GM23248 (cell line): ENCODE data around the gene ACOX3. TPM values are rescaled to one million over a fixed set of nuclear protein-coding genes. Genes with fewer than 3 reads are reported as not detected.
"Not testable (repeated sequence)": the region's sequence is repeated elsewhere in the genome, so short reads cannot be mapped to it uniquely, and the experiment has no call there.

Experiments
- DNase-seq: peaks from one replicate; pipeline ENCODE4 v3.0.0-alpha.2; 2015
- H2AFZ ChIP-seq: fragments of 200-600 bp; sonication (generic); 2 replicates; pipeline ENCODE4 v1.6.1; 2016; ENCODE audit warnings: antibody characterized with exemption
- H3F3A ChIP-seq: fragments of 200-600 bp; sonication (generic); 2 replicates; pipeline ENCODE4 v1.6.1; 2016; ENCODE audit warnings: mild to moderate bottlenecking, antibody characterized with exemption, mixed run types; ENCODE audit not compliant: insufficient read depth
- H3K27ac ChIP-seq: fragments of 200-600 bp; sonication (generic); 2 replicates; pipeline ENCODE4 v1.5.1; 2016; ENCODE audit warnings: mild to moderate bottlenecking
- H3K27me3 ChIP-seq: fragments of 200-600 bp; sonication (generic); replicated peaks from 2 replicates; pipeline ENCODE4 v1.6.1; 2016; ENCODE audit warnings: mild to moderate bottlenecking; ENCODE audit not compliant: insufficient read depth
- H3K36me3 ChIP-seq: fragments of 200-600 bp; sonication (generic); 2 replicates; pipeline ENCODE4 v1.6.1; 2016; ENCODE audit warnings: low read depth, mild to moderate bottlenecking
- H3K4me1 ChIP-seq: fragments of 200-600 bp; sonication (generic); 2 replicates; pipeline ENCODE4 v1.6.1; 2016; ENCODE audit warnings: mild to moderate bottlenecking; ENCODE audit not compliant: insufficient read depth
- H3K4me2 ChIP-seq: fragments of 200-600 bp; sonication (generic); one replicate; pipeline ENCODE4 v1.6.1; 2016; ENCODE audit warnings: mild to moderate bottlenecking; ENCODE audit not compliant: unreplicated experiment
- H3K4me3 ChIP-seq: fragments of 200-600 bp; sonication (generic); 2 replicates; pipeline ENCODE4 v1.5.1; 2016; ENCODE audit warnings: mild to moderate bottlenecking
- H3K79me2 ChIP-seq: fragments of 200-600 bp; sonication (generic); 2 replicates; pipeline ENCODE4 v1.6.1; 2016; ENCODE audit warnings: mild to moderate bottlenecking; ENCODE audit not compliant: insufficient read depth
- H3K9ac ChIP-seq: fragments of 200-600 bp; sonication (generic); 2 replicates; pipeline ENCODE4 v1.6.1; 2016; ENCODE audit warnings: mild to moderate bottlenecking
- H3K9me2 ChIP-seq: fragments of 200-600 bp; sonication (generic); 2 replicates; pipeline ENCODE4 v1.6.1; 2016; ENCODE audit warnings: mixed run types, mild to moderate bottlenecking, moderate library complexity; ENCODE audit not compliant: insufficient read depth
- H3K9me3 ChIP-seq: fragments of 200-600 bp; sonication (generic); one replicate; pipeline ENCODE4 v1.6.1; 2017; ENCODE audit warnings: low read depth
- H4K20me1 ChIP-seq: fragments of 200-600 bp; sonication (generic); 2 replicates; pipeline ENCODE4 v1.6.0; 2016; ENCODE audit not compliant: insufficient read depth
- EZH2 ChIP-seq: fragments of 200-600 bp; sonication (generic); IDR thresholded peaks from 2 replicates; pipeline ENCODE4 v1.6.1; 2018; ENCODE audit warnings: antibody characterized with exemption, mild to moderate bottlenecking; ENCODE audit not compliant: insufficient read depth, poor library complexity, severe bottlenecking
- EZH2phosphoT487 ChIP-seq: fragments of 200-600 bp; sonication (generic); IDR thresholded peaks from 2 replicates; pipeline ENCODE4 v1.6.1; 2018; ENCODE audit warnings: antibody characterized with exemption, moderate library complexity, mild to moderate bottlenecking, low read depth; ENCODE audit not compliant: insufficient read depth
- WGBS, 2 experiments: methylation state at CpG; one replicate each; pipeline ENCODE4 v1.1.6; 2015 to 2017; ENCODE audit warnings: low lambda C conversion rate in 2 of 2, low coverage in 1 of 2; ENCODE audit errors: missing lambda C conversion rate in 2 of 2; 5-methylcytosine and 5-hydroxymethylcytosine counted together
- in situ Hi-C: fragments of 300-500 bp; cut with MboI; formaldehyde crosslinking; loops from 2 replicates; pipeline ENCODE4 v1.15.0; 2020
- polyA plus RNA-seq: library from polyadenylated mRNA; unstranded; fragments of >200 nt; fragmentation: Nextera tagmentation; extraction: Ambion mirVana; gene quantifications from 2 replicates; pipeline ENCODE4 v1.2.1, GENCODE V29; 2016
- total RNA-seq: library from RNA; depleted of rRNA; stranded (reverse); fragments of >200 nt; shearing (Covaris generic); gene quantifications from 2 replicates; pipeline ENCODE4 v1.2.3, GENCODE V29; 2014

ACOX3 gene
- total and polyA plus RNA-seq, 2 experiments from 2014 or later: 24.7 to 33.8 TPM

GRCh38 chr4:8422327-8422726 is 18.2 kb downstream of the ACOX3 start:
- 68 to 70% methylated on average over 4 of the region's 4 CpGs for WGBS, 2 experiments
- Histone ChIP-seq H3K4me1 (peaks cover 9% of the 10 kb centered on the region; the same call in 1 of the 2 replicates), H2AFZ (no peak overlapping the region), H3K36me3 (no peaks in the 10 kb centered on the region), H3K9me2 (no peaks in the 10 kb centered on the region), H3F3A (no peaks in the 10 kb centered on the region), H3K9ac (no peak overlapping the region), H3K4me3 (no peak overlapping the region), H3K4me2 (no peak overlapping the region), H4K20me1 (peaks cover 5% of the 10 kb centered on the region; the same call in 1 of the 2 replicates), H3K27me3 (no peaks in the 10 kb centered on the region), H3K79me2 (peaks cover 37% of the 10 kb centered on the region), H3K9me3 (no peaks in the 10 kb centered on the region), H3K27ac (no peak overlapping the region)
- in situ Hi-C loops: no loop called here
- TF ChIP-seq EZH2phosphoT487 (no peak), EZH2 (no peak)
- DNase-seq: no peak

- H2AFZ ChIP-seq, H3F3A ChIP-seq, H3K9ac ChIP-seq, DNase-seq, H3K36me3 ChIP-seq, H3K4me3 ChIP-seq, H3K27me3 ChIP-seq, H3K27ac ChIP-seq, H4K20me1 ChIP-seq, H3K4me1 ChIP-seq, in situ Hi-C loops, H3K9me3 ChIP-seq, H3K9me2 ChIP-seq, H3K4me2 ChIP-seq: not testable (repeated sequence)
- peaks cover 32% of the 10 kb centered on the region for H3K79me2 ChIP-seq
These were observed 20.4 kb downstream of the ACOX3 start for GRCh38 chr4:8420151-8420550.

GRCh38 chr4:8419222-8420041 is 21.1 kb downstream of the ACOX3 start:
- Histone ChIP-seq H3K9ac (no peak overlapping the region), H3F3A (no peaks in the 10 kb centered on the region), H4K20me1 (peaks cover 6% of the 10 kb centered on the region; the same call in 1 of the 2 replicates), H3K4me1 (0 out of 2 replicates have a peak, but pooled peaks cover 6% of the 10 kb centered on the region), H3K79me2 (peaks cover 32% of the 10 kb centered on the region), H3K27ac (no peak overlapping the region), H3K36me3 (0 out of 2 replicates have a peak, but pooled peaks cover 2% of the 10 kb centered on the region), H2AFZ (no peak overlapping the region), H3K9me2 (no peaks in the 10 kb centered on the region), H3K27me3 (no peaks in the 10 kb centered on the region), H3K9me3 (no peaks in the 10 kb centered on the region), H3K4me2 (no peak overlapping the region), H3K4me3 (no peak overlapping the region)
- peak; percentile 48 for DNase-seq
- in situ Hi-C loops: no loop called here
- 66 to 70% methylated on average over 12 of the region's 12 CpGs for WGBS, 2 experiments
- TF ChIP-seq EZH2 (no peak), EZH2phosphoT487 (no peak)

DNA sequence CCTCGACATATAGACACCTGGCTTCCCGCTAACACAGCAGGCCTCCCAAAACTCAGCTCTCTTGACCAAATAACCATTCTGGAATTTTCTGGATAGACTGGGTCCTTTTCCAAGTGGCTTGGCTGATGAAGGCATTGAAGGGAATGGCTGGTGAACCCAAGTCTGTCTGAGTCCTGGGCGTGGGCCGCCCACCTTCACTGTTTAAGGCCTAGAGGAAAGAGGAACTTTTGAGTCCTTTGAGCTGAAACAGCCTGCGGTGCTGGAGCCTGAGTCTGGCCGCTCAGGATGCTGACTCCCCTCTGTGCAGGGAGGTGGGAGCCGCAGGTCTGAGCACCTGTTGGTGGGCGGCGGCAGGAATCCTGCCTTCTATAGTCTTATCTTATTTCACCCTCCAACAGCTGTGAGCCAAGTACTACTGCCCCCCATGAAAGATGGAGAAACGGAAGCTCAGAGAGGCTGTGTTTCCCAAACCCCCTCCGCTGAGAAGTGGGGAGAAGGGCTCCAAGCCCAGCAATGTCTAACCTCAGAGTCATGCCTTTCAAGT is 23.4 kb downstream of the ACOX3 start:
- TF ChIP-seq EZH2 (no peak), EZH2phosphoT487 (no peak)
- Histone ChIP-seq H3K27me3 (no peaks in the 10 kb centered on the region), H3K4me2 (no peak overlapping the region), H3K9me2 (no peaks in the 10 kb centered on the region), H3K27ac (no peak overlapping the region), H3K4me1 (0 out of 2 replicates have a peak, but pooled peaks cover 6% of the 10 kb centered on the region), H3K9ac (no peak overlapping the region), H3K4me3 (no peak overlapping the region), H3K9me3 (no peaks in the 10 kb centered on the region), H3F3A (no peaks in the 10 kb centered on the region), H3K36me3 (0 out of 2 replicates have a peak, but pooled peaks cover 4% of the 10 kb centered on the region), H3K79me2 (peaks cover 32% of the 10 kb centered on the region), H2AFZ (no peak overlapping the region), H4K20me1 (peaks cover 6% of the 10 kb centered on the region; the same call in 1 of the 2 replicates)
- in situ Hi-C loops: no loop called here
- WGBS, 2 experiments: 94 to 97% methylated on average over 11 of the region's 11 CpGs
- DNase-seq: no peak
